HCT116 (cell line): Measurements from ENCODE around the gene PDE4D.

Source experiments
- EZH2 ChIP-seq: fragments of 200-600 bp; sonication (generic); IDR thresholded peaks from 2 replicates; pipeline ENCODE4 v1.6.1; 2017; ENCODE audit warnings: antibody characterized with exemption, mixed run types
- EZH2phosphoT487 ChIP-seq: fragments of 200-600 bp; IDR thresholded peaks from 2 replicates; pipeline ENCODE4 v1.6.1; 2018; ENCODE audit warnings: antibody characterized with exemption, borderline replicate concordance
- POLR2AphosphoS5 ChIP-seq: IDR thresholded peaks from 2 replicates; pipeline ENCODE4 v1.6.1; 2011; ENCODE audit warnings: mild to moderate bottlenecking, low read depth, low read length, moderate library complexity
- RAD21 ChIP-seq: IDR thresholded peaks from 2 replicates; pipeline ENCODE4 v1.6.1; 2012; ENCODE audit warnings: low read depth, mild to moderate bottlenecking
- SIN3A ChIP-seq: IDR thresholded peaks from 2 replicates; pipeline ENCODE4 v1.6.1; 2012; ENCODE audit warnings: low read depth
- SRF ChIP-seq: IDR thresholded peaks from 2 replicates; pipeline ENCODE4 v1.6.1; 2012; ENCODE audit warnings: low read depth
- TF ChIP-seq, protein P1 (sequence below), 3 experiments: fragments of 200-600 bp in 1 of 3; sonication (generic) in 1 of 3; IDR thresholded peaks in 2 of 3; conservative IDR thresholded peaks in 1 of 3; 2 replicates each; pipeline ENCODE4 v1.5.1; 2012 to 2017; ENCODE audit warnings: low read depth in 2 of 3, low read length in 2 of 3, antibody characterized with exemption in 1 of 3, borderline replicate concordance in 1 of 3, control low read depth in 1 of 3, mild to moderate bottlenecking in 1 of 3, mixed read lengths in 1 of 3, mixed run types in 1 of 3, moderate library complexity in 1 of 3; ENCODE audit not compliant: insufficient read depth in 1 of 3
- TF ChIP-seq, protein P2 (sequence below): IDR thresholded peaks from 2 replicates; pipeline ENCODE4 v1.6.1; 2012
- TF ChIP-seq, protein P3 (sequence below): IDR thresholded peaks from 2 replicates; pipeline ENCODE4 v1.6.1; 2012

DNA sequence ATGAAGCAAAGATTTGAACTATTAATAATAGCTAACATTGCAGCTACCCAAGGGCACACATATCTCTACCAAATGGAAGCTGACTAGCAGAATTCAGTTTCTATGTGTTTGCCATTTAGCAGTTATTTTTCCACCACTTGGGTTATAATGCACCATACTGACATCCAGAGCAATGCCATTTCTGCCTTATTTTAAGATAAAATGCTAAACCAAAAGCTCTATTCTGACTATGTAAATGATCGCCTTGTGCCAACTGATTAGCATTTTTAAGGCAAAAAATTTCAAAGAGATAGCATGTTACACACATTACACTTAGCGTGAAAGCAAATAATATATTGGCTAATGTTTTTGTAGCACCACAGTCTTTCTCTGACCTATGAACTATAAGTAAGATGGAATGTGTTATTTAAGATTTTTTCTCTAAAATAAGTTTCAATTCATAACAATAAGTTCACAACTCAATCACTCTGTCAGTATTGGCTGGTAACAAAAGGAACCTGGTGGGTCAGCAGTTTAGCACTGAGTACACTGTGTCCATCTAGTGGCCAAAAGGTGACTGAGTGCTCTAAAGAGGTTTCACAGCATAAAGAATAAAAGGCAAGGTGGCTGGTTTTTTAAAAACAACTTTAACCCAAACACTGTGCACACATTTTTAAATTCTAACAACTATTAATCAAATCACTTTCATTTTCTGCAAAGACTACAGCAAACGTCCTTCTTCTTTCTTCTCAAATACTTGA lies 443.5 kb downstream of the PDE4D start:
- TF ChIP-seq, protein P1, sequence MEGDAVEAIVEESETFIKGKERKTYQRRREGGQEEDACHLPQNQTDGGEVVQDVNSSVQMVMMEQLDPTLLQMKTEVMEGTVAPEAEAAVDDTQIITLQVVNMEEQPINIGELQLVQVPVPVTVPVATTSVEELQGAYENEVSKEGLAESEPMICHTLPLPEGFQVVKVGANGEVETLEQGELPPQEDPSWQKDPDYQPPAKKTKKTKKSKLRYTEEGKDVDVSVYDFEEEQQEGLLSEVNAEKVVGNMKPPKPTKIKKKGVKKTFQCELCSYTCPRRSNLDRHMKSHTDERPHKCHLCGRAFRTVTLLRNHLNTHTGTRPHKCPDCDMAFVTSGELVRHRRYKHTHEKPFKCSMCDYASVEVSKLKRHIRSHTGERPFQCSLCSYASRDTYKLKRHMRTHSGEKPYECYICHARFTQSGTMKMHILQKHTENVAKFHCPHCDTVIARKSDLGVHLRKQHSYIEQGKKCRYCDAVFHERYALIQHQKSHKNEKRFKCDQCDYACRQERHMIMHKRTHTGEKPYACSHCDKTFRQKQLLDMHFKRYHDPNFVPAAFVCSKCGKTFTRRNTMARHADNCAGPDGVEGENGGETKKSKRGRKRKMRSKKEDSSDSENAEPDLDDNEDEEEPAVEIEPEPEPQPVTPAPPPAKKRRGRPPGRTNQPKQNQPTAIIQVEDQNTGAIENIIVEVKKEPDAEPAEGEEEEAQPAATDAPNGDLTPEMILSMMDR (IDR thresholded peaks at IDR 0.05 in 2 of 3, conservative IDR thresholded peaks at IDR 0.05 in 1 of 3; ENCODE audit: borderline replicate concordance in 1 of 3, insufficient read depth in 1 of 3, low read depth in 2 of 3, low read length in 2 of 3) = peak; percentile 6 to 51 (median 42); a peak in 3 of 6 replicates
- TF ChIP-seq EZH2 (no peak), POLR2AphosphoS5 (no peak), SRF (no peak), RAD21 (no peak), EZH2phosphoT487 (no peak), SIN3A (no peak)
- TF ChIP-seq, protein P2, sequence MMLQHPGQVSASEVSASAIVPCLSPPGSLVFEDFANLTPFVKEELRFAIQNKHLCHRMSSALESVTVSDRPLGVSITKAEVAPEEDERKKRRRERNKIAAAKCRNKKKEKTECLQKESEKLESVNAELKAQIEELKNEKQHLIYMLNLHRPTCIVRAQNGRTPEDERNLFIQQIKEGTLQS = no peak
- TF ChIP-seq, protein P3, sequence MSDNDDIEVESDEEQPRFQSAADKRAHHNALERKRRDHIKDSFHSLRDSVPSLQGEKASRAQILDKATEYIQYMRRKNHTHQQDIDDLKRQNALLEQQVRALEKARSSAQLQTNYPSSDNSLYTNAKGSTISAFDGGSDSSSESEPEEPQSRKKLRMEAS = no peak
